HG02840 (cell line): Measurements from ENCODE around the gene CHST15.

ENCODE experiments used
- ATAC-seq: cut with Tn5 transposase; IDR thresholded peaks from one replicate; pipeline ENCODE4 v1.9.1; 2021; ENCODE audit warnings: mild to moderate bottlenecking, moderate library complexity, moderate number of reproducible peaks; ENCODE audit not compliant: unreplicated experiment, low FRiP score

CHST15 gene

DNA sequence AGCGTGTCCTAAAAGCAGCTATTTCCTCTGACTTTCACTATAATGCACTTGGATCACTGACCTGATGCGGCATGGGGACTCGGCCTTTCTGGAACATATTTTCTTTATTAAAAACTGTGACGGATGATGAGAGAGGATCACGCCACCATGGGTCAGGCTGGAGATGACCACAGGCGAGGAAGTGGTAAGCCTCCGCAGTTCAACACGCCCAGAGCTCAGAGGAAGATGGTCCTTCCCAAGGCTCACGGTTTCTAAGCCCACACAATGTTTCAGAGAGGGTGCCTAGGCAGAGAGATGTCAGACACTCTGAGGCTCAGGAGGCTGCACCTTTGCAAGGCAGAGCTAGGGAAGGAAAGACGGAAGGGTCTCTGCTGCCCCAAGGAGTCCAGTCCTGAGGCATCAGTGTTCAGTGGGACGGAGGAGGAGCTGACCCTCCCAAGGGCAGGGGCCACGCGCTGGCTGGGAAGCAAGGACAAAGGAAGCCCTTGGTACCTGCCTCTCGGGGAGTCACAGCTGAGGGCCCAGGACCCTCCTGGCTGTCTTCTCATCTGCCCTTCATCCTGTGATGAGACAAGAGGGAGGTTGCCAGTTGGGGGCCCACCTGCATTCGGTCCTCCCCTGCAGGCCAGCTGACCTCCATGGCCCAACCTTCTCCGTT, 9.5 kb downstream of the CHST15 start:
- no peak for ATAC-seq

GRCh38 chr10:124083047-124083739, 10.2 kb downstream of the CHST15 start:
- no peak for ATAC-seq

GRCh38 chr10:124082555-124082954, 10.8 kb downstream of the CHST15 start:
- no peak for ATAC-seq

DNA sequence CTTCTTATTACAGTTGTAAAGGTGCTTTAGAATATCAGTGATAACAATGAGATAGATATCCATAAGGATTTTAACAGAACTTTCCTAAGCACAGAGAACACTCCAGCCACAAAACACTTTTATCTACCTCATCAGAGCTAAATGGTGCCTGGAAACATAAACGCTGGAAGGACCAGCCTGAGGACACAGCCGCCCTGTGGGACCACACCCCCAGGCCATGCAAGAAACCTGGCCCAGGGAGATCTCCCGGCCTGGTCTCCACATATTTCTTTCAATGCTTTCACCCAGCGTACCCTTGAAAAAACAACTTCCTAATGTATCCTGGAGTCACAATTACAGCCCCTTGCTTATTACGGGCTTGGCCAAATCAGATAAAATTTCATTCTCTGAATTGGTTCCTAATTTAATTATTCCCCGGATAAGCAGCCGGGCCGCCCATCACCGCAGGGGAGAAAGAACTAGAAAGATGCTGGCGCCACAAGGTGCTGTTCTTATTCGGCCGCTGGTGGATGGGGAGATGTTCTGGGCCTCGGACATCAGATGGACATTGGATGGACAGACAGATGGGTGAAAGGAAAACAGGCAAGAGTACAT, 11.8 kb downstream of the CHST15 start:
- no peak for ATAC-seq

DNA sequence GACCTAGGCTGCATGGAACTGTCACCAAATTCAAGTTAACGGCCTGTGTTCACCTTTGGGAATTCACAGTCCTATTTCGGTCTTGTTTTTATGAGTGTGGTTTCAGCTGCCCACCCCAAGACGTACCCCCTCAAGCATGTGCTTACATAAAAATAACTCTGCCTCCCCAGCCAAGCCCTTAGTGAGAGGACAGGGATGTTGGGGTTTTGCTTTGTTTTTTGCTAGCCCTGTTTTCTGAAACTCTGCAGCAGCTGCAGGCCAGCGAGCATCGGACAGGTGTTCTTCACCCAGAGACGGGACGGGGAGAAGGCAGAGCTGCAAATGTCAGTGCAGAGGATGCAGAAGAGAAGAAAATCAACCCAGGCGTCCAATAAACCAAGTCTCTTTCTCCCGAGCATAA, 13.5 kb downstream of the CHST15 start:
- no peak for ATAC-seq

DNA sequence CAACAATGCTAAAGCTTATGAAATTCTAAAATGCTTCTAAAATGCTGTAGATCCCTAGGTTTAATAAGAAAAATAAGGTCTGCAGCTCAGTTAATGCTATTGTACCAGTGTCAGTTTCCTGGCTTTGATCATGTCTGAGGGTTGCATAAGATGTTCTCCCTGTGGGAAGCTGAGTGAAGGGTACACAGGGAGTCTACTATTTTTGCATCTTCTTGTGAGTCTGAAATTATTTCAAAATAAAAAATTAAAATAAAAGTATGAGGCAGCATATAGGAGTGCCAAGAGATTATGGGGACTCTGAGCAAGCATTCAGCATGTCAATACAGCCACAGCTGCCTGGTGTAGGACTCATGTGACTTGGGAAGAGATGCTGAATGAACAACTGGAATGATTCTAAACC, 14.7 kb downstream of the CHST15 start:
- ATAC-seq, result no peak

DNA sequence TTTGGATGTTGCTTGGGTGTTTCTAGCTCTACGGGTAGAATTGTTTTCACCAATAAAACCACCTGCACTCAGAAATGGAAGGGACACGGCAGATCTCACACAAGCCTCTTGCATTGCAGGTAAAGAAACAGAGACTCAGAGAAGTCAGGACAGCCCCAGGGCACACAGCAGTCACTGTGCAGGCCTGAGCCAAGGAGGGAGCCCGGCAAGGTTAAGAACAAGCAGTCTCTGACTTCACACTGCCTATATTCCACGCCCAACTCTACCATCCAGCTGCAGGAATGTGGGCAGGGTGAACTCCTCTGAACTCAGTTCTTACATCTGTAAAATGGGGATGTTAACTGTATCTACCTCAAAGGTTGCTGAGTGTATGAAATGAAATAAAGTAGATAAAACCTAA, 15.4 kb downstream of the CHST15 start:
- ATAC-seq, result no peak

DNA sequence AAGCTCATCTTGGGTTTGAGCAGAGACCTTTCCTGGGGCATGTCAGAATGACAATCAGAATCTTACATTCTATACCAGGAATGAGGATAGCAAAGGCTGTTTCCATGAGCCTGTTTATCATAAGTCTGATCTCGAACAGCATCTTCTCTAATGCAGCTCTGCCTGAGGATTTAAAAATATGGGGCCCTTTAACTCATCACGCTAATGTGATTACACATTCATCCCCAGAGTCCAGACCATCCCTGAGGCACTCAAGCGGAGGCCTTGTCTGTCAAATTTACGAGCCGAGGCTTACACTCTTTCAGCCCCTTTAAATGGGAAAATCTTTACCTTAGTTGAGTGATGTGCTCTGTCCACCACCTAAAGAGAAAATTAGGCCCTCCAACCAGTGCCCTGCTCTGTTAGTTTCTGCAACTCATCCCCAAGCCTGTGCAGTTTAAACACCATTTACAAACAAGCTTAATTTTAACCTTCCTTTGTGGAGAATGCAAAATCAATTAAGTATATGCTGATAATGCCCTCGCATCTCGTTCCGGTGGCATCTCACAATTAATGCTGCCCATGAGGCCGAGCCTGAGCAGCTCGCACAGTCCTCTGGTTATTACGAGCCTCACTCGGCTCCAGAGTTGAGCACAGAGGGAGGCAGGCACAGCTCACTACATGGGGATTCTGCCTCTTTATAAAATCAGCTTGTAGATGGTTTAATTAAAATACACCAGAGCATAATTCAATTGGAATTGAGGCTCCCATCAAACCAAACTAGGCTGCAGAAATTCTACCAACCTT, 16.0 kb downstream of the CHST15 start:
- ATAC-seq, result no peak

DNA sequence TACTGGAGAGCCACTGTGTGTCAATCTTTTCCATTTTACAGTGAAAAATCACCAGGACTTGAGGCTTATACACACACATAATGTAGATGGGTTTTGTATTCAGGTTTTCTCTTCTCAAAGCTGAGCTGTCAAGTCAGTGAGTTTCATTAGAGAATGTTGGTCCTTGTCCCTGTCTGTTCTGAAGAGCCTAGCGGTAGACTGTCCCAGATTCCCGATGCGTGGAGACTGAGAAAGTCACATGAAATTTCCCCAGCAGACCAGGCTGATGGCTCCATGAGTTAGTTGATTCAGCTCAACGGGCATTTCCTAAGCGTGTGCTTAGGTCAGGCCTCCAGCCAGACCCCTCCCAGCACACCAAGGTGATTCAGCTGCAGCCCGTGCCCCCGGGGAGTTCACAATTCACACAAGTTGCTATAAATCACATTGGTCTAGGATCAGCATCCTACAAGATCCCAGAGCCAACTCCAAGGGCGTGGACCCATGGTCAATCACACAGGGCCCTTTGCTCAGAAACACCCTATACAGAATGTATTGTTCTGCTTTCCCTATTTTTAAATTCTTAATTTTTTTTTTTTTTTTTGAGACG, 17.2 kb downstream of the CHST15 start:
- no peak for ATAC-seq

- ATAC-seq, result no peak
These were observed 18.0 kb downstream of the CHST15 start for GRCh38 chr10:124075231-124075955.

DNA sequence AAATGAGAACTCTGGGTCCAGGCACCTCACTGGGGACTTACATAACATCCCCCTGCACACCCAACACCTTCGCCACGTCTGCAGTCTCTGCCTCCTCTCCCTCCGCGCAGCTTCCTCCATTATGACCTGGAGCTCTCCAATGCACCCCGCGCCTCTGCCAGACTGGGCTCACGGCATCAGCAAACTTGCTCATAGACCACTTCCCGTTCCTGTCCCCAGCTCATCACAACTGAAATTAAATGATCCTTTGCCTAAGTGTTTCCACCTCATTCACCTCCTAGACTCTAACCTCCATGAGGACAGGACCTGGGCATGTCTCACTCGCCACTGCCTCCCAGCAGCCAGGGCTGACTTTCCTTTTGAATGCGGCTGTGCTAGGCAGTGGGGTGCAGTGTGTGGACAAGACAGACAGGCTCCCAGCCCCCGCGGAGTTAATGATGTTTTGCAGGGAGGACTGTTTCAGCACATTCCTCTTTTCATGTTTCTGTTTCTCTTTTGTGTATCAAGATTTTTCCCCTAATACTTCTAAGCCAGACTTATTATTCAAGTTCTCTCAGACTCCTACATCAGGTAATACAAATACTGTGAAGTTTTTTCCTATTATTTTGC, 18.8 kb downstream of the CHST15 start:
- no peak for ATAC-seq

DNA sequence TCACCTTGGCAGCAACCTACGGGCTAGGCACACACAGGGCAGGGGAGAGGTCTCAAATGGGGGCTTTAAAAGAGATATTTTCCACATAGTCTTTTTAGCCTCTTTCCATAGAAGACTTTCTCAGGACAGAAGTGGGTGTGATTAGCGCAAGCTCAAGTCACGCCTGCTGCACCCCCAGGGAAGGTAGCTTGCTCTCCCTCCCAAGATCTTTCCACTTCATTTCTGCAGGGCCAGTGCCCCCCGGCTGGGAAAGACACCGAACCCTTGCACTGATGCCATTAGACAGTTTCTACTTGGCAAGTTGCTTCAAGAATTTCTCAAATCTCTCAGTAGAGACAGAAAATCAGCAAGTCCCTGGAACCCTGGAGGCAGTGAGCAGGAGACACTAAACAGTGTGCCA, 19.4 kb downstream of the CHST15 start:
- ATAC-seq, result no peak

- ATAC-seq, result no peak
These were observed 20.9 kb downstream of the CHST15 start for GRCh38 chr10:124072541-124072940.

- no peak for ATAC-seq
These were observed 21.3 kb downstream of the CHST15 start for GRCh38 chr10:124072106-124072505.

DNA sequence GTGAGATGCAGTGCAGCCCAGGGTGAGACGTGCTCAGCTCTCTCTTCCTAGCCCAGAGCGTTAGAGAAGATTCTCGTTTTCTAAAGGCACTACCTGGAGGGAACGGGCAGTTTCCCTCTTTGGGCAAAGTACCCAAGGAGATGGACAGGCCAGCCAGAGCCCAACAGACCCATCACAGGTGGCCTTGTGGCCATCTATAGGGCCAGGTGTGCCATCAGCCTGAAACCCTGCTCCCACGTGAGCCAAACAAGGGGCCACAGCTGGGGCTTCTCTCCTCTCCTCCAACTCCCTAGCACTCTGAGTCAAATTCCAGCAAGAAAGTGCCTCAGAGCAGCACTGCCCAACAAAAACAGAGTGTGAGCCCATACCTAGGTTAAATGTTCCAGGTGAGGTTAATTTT, 22.3 kb downstream of the CHST15 start:
- ATAC-seq, result no peak

DNA sequence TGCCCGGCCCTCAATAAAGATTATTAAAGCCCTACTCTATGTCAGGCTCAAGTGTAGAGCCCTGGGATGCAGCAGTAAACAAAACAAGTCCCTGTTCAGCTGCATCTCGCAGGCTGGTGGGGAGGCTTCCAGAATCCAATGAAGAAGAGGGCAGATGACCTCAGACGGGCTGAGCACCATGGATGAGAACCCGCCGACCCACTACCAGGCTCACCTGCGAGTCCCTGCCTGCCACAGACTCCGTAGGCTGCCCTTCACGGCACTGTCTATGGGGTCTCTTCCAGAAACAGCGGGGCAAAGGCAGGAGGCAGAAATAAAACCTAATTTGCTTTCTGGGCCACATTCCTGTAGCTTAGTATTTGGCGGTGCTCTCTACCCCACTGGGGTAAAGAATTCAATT, 22.7 kb downstream of the CHST15 start:
- ATAC-seq, result no peak

GRCh38 chr10:124069341-124070264, 23.8 kb downstream of the CHST15 start:
- ATAC-seq, result no peak

DNA sequence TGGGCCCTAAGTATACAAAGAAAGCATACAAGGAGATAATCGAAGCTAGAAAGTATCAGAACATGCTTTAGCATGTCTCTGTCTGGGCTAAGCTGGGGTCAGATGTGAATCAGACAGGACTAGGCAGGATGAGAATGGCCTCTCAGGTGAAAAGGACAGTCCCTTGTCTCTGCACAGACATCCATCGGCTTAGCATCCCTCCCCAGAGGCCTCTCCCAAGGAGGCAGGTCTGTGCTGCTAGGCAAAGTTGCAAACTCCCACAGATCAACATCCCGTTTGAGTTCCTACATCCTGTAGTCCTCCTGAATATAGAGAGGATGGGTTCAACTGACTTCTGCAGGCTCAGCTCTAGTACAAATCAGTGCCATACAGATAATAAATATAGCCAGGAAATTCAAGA, 24.5 kb downstream of the CHST15 start:
- no peak for ATAC-seq
